Ramos (cell line): ENCODE results near the gene P4HA1.

Experiments
- in situ Hi-C: fragments of 300-500 bp; cut with MboI; formaldehyde crosslinking; loops from one replicate; pipeline ENCODE4 v1.14.3; 2022; ENCODE audit warnings: low sequenced_read_pairs; ENCODE audit not compliant: unreplicated experiment

Gene P4HA1

DNA sequence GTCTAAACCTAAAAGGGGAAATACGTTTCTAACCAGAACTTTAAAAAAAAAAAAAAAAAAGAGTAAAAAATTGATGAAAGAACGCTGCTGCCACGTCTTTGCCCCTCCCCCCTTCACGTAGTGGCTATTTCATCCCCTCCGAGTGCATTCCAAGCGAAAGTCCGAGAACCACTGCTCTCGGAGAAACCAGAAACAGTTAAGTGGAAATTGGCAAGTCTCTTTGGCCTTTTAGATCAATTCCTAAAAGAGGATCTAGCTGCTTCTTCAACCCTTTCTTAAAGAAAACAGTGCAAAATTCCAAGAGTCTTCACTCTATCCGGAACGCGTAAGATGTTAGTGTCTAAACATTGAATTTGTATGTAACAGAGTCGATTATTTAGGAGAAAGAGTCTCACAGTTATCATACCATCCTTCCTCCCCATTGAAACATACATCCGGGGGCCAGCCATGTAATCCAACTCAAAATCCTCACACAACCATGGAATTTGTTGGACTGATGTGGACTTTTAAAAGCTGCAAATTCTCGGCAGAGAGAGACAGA lies 1.1 kb downstream of the P4HA1 start:
- in situ Hi-C loops: no loop called here

DNA sequence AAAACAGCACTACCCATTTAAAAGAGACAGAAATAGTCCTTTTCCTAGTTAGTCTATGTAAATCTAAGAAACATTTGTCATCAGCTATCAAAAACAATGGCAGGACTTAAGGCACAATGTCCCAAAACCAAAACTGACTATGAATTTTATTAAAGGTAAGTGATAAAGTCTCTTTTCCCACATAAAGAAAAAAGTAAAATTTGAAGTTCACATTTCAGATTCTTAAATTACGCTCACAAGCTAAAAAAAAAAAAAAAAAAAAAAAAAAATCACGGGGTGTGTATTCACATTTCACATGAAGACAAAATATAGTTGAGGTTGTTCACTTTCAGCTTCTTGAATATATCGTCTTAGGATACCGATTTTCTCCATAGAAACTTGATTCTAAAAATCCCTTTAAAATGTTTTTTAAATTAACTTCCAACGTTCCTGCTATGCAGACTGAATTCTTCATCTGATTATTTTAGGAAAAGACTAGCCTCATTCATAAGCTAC lies 1.6 kb downstream of the P4HA1 start:
- in situ Hi-C loops: no loop called here

DNA sequence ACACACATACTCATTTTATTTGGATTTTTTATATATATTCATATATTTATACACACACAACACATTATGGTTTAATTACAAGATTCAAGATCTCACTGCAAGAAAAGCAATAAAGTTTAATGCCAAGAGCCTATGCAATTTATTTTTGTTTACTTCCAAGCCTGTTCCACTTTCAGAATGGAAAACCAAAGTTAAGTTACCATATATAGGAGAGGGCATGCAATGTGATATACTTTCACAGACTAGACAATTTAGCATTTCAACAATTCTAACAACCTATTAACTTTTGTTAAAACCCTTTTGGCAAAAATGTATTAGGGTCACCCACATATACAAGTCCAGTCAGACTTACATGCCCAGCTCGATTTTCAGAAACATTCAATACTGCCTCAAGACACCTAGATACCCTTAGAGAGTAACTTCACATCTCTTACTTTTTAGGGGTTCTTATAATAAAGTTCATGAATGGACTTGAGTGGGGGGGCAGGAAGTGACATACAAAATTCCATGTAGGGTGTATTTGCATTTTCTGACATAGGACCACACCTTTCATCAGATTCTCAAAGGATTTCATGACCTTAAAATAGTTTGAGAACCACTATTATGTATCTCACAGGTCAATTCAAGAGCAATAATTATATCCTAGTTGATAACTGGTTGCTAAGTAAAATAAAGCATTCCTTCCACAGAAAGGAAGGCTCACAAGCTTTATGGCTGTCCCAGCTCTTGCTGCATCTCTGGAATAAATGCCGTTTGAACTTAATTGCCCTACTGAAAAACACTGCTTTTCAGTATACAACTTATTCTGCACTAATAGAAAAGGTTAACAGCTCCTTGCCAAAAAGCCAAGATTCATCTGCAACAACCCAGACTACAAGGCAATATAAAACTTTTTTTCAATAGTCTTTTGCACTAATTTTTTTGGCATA lies 2.5 kb downstream of the P4HA1 start:
- in situ Hi-C loops: no loop called here

DNA sequence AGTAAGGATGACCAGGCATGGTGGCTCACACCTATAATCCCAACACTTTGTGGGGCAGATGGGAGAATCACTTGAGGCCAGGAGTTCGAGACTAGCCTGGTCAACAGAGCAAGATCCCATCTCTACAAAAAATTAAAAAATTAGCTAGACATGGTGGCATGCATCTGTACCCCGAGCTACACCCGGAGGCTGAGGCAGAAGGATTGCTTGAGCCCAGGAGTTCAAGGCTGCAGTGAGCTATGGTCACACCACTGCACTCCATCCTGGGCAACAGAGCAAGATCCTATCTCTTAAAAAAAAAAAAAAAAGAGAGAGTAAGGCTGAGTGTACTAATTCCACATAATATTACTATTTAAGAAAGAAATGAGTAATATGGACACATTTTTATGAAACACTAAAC lies 3.8 kb downstream of the P4HA1 start:
- in situ Hi-C loops: no loop called here

DNA sequence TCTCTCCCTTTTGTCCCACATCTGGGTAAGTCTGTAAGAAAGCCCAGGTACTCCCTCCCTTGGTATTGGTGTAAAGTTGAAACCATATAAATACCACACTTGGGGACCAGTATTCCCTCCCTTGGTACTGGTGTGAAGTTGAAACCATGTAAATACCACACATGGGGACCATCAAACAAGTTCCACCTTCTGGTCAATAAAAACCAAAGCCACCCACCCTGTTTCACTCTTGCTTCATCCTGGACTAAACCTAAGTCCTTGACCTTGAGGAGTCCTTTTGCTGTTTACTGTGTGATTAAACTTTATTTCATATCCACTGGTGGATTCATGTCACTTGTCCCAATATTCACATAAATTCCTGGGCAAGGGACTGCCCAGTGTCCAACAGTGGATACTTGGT lies 8.4 kb downstream of the P4HA1 start:
- in situ Hi-C loops: no loop called here

DNA sequence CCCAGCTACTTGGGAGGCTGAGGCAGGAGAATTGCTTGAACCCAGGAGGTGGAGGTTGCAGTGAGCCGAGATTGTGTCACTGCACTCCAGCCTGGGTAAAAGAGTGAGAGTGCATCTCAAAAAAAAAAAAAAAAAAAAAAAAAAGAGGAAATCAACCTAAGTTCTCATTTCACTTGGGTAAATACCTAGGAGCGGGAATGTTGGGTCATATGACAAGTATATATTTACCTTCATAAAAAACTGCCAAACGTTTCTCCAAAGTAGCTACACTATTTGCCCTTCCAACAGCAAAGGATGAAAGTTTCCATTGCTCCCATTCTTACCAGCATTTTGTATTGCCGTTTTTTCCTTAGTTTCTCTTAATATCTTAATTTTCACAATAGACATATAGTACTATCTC lies 9.8 kb downstream of the P4HA1 start:
- in situ Hi-C loops: no loop called here

DNA sequence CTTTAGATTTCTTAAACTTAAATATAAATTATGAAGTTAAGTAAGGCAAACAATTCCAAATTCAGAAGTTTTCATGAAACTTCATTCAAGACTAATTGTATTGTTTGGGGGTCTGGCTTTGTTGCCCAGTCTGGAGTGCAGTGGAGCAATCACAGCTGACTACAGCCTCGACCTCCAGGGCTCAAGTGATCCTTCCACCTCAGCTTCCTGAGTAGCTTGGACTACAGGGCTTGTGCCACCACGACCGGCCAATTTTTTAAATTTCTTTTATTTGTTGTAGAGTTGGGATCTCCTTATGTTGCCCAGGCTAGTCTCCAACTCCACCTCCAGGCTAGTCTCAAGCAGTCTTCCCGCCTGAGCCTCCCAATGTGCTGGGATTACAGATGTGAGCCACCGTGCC lies 12.5 kb downstream of the P4HA1 start:
- in situ Hi-C loops: no loop called here

DNA sequence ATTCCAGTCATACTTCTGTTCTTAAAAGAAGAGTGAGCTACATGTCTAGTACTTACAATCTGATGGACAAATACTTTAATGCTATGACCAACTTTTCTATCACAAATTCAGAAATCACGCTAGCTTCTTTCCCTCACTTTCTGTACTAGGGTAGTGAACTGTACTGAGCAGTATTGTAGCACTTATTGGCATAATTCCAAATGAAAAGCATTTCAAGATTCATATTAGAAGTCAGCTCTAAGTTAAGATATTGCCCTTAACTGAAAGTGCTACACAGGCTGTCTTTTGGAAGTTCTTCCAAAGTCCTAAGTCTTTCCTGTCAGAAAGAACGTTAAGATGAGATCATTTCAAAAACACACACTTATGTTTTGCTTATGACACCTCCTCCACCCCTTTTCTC lies 13.4 kb downstream of the P4HA1 start:
- in situ Hi-C loops: no loop called here

DNA sequence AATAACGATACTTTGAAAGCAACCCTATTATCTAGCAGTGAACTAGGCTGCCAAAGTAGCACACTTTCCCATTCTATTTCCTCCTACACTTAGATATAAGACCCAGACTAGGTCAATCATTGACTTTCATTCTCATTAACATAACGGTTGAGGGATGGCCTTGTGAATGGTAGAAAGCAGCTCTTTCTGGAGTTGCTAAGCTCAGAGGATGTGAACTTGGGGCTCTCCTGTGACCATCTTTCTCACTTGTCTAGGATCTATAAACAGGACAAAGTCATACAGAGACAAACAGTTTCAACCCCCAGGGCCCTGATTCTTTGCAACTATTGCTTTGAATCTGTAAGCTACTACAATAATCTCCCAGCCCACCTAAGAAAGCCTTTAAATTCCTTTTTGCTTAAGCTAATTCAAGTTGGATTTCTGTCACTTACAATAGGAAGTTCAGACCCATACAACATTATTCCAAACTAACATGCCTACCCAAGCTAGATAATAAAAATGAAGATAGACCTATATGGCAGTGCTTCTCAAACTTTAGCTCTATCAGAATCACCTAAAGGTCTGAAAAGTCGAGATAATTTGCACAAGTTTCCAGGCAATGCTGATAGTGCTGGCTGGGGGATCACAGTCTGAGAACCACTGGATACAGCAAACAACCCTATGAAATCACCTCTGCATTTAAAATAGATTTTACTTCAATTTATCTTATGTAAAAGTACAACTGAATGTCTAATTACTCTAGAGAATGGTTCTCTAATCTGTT lies 16.7 kb downstream of the P4HA1 start:
- in situ Hi-C loops: no loop called here

DNA sequence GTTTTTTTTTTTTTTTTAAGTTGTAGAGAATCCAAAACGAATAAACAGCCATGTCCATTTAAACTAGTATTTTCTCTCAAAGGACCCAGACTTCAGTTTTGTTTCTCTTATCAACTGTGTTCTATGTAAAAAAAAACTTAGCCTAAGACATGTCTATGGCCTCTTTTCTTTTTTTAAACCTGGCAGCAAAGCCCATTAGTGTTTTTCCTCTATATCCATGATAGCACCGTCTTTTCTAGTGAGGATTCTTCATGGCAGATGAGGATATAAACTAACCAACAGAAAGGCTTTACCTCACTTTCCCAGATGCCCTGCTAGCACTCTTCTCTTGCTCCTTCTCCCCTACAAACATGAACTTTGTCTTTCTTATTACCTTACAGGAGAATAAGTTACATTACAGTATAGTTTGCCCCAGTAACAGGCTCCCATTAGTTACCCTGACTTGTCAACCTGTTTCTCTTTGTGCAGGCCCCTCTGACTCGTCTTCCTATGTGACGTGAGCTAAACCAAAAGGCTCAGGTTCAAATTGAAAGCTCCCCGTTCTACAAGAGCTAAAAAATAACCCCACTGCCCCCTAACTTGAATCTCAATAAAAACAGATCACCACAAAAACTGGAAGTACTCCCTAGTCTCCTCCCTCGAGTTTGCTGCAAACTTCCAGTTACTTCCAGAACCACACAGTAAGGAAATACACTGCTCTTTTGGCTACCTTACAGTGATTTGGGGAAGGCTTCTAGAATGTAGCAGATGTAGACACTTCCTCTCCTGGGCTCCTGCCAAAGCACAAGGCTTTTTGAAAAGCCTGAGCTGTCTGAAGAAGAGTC lies 20.1 kb downstream of the P4HA1 start:
- in situ Hi-C loops: no loop called here

DNA sequence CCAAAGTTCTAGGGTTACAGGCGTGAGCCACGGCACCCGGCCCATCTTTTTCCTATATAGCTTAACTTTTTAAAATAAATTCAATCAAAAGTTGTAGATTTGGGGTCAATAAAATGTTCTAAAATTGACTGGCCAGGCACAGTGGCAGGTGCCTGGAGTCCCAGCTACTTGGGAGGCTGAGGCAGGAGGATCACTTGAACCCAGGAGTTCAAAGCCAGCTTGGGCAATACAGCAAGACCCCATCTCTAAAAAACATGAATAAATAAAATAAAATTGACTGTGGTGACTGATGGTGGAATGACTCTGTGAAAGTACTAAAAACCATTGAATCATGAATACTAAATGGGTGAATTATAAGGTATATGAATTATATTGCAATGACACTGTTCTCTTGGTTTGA lies 20.8 kb downstream of the P4HA1 start:
- in situ Hi-C loops: no loop called here

DNA sequence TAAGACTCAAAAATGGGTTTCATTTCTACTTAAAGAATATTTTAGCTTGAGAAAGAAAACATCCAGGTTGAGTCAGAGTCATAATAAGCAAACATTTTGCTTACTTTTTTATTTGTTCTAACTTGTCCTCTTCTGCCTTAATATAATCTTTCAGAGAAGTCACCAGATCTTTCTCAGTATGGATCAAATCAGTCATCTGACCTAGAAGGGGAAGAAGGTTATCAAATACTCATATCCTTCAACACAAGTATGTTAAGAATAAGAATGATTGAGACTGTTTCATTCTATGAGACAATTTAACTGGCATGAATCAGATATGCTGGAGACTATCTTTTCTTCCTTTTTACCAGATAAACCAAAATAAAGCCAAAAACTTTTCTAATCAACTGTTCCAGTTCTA lies 23.0 kb downstream of the P4HA1 start:
- in situ Hi-C loops: no loop called here

DNA sequence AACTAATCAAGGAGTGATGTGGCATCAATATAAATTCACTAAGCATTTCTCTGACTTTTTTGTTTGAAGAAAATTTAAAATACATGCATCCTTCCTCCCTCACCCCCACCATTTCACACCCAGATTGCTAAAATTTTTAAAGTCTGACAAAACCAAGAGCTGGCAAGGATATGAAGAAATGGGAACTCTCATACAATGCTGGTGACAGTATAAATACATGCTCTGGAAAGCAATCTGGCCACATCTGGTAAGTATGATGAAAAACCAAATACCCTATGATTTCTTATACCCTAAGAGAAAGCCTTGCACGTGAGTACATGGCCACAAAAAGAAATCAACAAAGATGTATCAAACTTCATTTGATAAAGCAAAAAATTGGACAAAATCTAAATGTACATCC lies 31.2 kb downstream of the P4HA1 start:
- in situ Hi-C loops: no loop called here

DNA sequence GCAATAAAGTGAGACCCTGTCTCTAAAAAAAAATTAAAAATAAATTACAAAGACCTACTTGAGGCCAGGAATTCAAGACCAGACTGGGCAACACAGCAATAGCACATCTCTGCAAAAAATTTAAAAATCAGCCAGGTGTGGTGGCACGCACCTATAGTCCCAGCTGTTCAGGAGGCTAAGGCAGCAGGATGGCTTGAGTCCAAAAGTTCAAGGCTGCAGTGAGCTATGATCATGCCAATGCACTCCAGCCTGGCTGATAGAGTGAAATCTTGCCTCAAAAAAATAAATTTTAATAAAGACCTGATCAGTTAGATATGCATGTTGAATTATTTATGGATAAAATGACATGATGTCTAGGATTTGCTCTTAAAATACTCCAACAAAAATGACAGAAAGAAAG lies 34.9 kb downstream of the P4HA1 start:
- in situ Hi-C loops: no loop called here

DNA sequence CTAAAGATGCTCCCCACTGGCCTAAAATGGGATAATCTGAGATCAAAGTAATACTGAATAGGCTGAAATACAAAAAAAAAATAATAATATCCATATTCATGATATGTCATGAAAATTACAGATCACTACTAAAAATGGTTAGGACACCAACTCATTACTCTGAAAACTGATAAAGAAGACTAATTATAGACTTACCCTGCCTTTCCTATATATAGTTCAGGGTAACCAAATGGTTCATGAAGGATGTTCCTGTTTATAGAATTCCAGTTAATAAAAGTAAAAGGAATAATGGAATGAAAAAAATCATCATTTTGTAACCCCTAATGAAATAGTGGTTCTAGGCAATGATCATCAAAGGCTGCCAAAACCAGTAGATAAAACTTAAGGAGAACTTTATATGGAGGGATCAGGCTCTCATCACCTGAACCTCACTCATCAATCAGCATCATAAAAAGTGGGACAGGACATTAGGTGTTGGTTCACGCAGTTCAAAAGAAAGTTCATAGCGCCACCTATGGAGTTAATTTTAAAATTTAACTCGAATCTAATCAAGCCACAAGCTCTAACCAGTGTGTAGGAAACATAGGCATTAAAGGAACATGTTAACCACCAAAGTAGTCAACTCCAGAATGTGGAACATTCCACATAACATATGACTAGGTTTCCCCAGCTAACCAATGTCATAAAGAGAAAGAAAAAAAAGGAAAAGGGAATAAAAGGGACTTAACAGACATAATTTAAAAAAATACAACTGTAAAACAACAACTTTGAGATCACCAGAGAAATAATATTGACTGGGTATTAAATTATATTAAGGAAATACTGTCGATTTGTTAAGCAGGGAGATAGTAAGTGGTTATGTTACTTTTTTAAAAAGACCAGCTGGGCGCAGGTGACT lies 35.7 kb downstream of the P4HA1 start:
- in situ Hi-C loops: no loop called here

DNA sequence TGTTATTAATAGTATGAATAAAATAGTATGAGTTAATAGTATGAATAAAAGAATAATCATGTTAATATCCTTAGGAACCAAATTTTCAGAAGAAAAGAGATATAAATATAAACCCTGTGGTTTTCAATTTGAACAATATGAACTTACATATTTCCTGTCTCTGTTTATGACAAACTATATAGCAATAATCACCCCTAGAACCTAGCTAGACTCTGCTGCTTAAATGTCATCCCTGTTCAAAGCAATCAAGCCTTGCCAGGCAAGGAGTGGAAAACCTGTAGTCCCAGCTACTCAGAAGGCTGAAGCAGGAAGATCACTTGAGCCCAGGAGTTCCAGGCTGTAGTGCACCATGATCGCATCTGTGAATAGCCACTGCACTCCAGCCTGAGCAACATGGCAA lies 36.5 kb downstream of the P4HA1 start:
- in situ Hi-C loops: no loop called here

DNA sequence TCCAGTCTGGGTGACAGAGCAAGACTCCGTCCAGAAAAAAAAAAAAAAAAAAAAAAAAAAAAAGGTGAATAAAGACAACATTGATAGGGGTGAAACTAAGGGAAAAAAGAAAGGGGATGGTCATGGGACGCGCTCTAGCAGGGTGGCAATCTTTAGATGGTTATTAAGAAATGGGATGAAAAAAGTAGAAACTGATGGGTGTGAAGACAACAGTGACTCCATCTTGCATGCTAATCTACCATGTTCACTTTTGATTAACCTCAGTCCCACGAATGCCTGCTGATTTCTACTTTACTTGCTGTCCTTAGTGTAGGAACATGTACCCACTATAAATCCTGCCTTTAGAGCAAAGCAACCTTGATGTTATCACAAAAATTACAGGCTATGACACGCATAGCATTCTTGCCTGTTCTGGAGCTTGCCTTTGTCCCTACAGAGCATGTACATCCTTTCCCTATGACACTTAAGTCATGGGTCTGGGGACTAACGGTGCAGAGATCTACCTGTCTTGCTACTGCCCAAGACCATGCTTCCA lies 38.5 kb downstream of the P4HA1 start:
- in situ Hi-C loops: no loop called here

DNA sequence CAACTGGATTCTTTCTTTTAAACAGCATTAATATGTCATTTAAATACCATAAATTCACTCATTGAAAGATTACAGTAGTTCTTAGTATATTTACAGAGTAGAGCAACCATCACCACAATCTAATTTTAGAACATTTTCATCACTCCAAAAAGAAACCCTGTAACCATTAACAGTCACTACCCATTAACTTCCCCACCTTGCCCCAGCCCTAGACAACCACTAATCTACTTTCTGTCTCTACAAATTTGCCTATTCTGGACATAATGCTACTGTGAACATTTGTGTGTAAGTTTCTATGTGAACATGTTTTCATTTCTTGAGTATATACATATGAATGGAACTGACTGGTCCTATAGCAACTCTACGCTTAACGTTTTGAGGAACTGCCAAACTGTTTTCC lies 42.4 kb downstream of the P4HA1 start:
- in situ Hi-C loops: no loop called here

DNA sequence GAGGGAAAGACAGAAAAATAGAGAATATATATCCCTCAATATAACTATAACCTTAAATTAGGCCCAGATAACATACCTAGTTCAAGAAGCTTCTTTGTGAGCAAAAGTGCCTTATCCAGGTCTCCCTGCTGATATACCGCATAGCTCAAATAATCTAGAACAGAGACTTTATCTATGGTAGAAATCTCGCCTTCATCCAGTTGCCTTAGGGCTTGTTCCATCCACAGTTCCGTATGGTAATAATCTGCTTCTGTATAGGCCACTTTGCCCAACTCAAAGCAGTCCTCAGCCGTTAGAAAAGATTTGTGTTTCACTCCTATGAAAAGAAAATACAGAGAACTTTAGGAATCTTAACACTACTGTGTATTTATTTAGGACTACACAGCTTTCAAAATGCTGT lies 43.4 kb downstream of the P4HA1 start:
- in situ Hi-C loops: no loop called here
